Stimulated activated naive CD8-positive, alpha-beta T cell treated with anti-CD3 and anti-CD28 coated beads, Interleukin-15, amount 100 ng/mL, for 72 hours (primary cell): ENCODE data around the gene ZNF350.
"Not testable (repeated sequence)": the region's sequence is repeated elsewhere in the genome, so short reads cannot be mapped to it uniquely, and the experiment has no call there.

Source experiments
- ATAC-seq: fragments of 150-1000 bp; cut with Tn5 transposase; 2 replicates; pipeline ENCODE4 v1.10.0; 2021; ENCODE audit warnings: mild to moderate bottlenecking, moderate library complexity
- DNase-seq, 2 donors: peaks; one replicate each; pipeline ENCODE4 v3.0.0; 2021 to 2022
- H3K27ac Mint-ChIP-seq, 2 donors: one replicate each; pipeline ENCODE4 v1.8.0; 2022; ENCODE audit warnings: mild to moderate bottlenecking in 2 of 2, mixed read lengths in 2 of 2, moderate library complexity in 2 of 2
- H3K27me3 Mint-ChIP-seq: one replicate; pipeline ENCODE4 v1.8.0; 2022; ENCODE audit warnings: mixed read lengths
- H3K4me1 Mint-ChIP-seq: one replicate; pipeline ENCODE4 v1.8.0; 2022; ENCODE audit warnings: mild to moderate bottlenecking, mixed read lengths
- H3K4me3 Mint-ChIP-seq, 2 donors: one replicate each; pipeline ENCODE4 v1.8.0; 2022; ENCODE audit warnings: mild to moderate bottlenecking in 2 of 2, mixed read lengths in 2 of 2, moderate library complexity in 1 of 2
- H3K9me3 Mint-ChIP-seq, 2 donors: one replicate each; pipeline ENCODE4 v1.8.0; 2022; ENCODE audit warnings: mixed read lengths in 2 of 2

ZNF350 gene

GRCh38 chr19:51983361-51983760, 3.3 kb downstream of the ZNF350 start:
- Mint-ChIP-seq H3K27ac (no peak overlapping the region), H3K27me3 (no peaks in the 10 kb centered on the region), H3K9me3 (peaks cover 35 to 65% of the 10 kb centered on the region in 2 donors), H3K4me3 (no peak overlapping the region), H3K4me1 (peaks cover 5% of the 10 kb centered on the region)
- ATAC-seq (no peak), DNase-seq (no peak)

- not testable (repeated sequence) for H3K4me3 Mint-ChIP-seq, H3K27me3 Mint-ChIP-seq, H3K27ac Mint-ChIP-seq, ATAC-seq, H3K4me1 Mint-ChIP-seq, DNase-seq
- peaks cover 44 to 66% of the 10 kb centered on the region in 2 donors for H3K9me3 Mint-ChIP-seq
These were observed 5.7 kb downstream of the ZNF350 start for GRCh38 chr19:51980926-51981325.

- H3K4me3 Mint-ChIP-seq = no peak overlapping the region
- no peaks in the 10 kb centered on the region for H3K27me3 Mint-ChIP-seq
- DNase-seq (no peak), ATAC-seq (no peak)
- no peaks in the 10 kb centered on the region for H3K4me1 Mint-ChIP-seq
- peaks cover 44 to 68% of the 10 kb centered on the region in 2 donors for H3K9me3 Mint-ChIP-seq
- H3K27ac Mint-ChIP-seq = no peak overlapping the region
These were observed 6.4 kb downstream of the ZNF350 start for GRCh38 chr19:51980116-51980736.

- DNase-seq (no peak), ATAC-seq (no peak)
- H3K27ac Mint-ChIP-seq = no peak overlapping the region
- H3K27me3 Mint-ChIP-seq = no peaks in the 10 kb centered on the region
- H3K4me3 Mint-ChIP-seq = no peak overlapping the region
- H3K9me3 Mint-ChIP-seq = peaks cover 47 to 73% of the 10 kb centered on the region in 2 donors
- no peaks in the 10 kb centered on the region for H3K4me1 Mint-ChIP-seq
These were observed 7.8 kb downstream of the ZNF350 start for GRCh38 chr19:51978882-51979281.

GRCh38 chr19:51977346-51977745, 9.3 kb downstream of the ZNF350 start:
- Mint-ChIP-seq H3K27ac (no peak overlapping the region), H3K4me3 (no peak overlapping the region), H3K27me3 (no peaks in the 10 kb centered on the region), H3K4me1 (no peaks in the 10 kb centered on the region), H3K9me3 (peaks cover 47 to 68% of the 10 kb centered on the region in 2 donors)
- ATAC-seq (no peak), DNase-seq (no peak)

- peaks cover 50 to 69% of the 10 kb centered on the region in 2 donors for H3K9me3 Mint-ChIP-seq
These were observed 9.8 kb downstream of the ZNF350 start for GRCh38 chr19:51976852-51977251.

GRCh38 chr19:51975787-51976186, 10.9 kb downstream of the ZNF350 start:
- not testable (repeated sequence) for DNase-seq, H3K4me3 Mint-ChIP-seq, H3K27ac Mint-ChIP-seq, ATAC-seq, H3K4me1 Mint-ChIP-seq, H3K27me3 Mint-ChIP-seq
- H3K9me3 Mint-ChIP-seq = peaks cover 51 to 67% of the 10 kb centered on the region in 2 donors

More at GRCh38 chr19:51976852-51977251, 9.8 kb downstream of the ZNF350 start:
- DNase-seq (no peak), ATAC-seq (no peak)
- Mint-ChIP-seq H3K27ac (no peak overlapping the region), H3K4me1 (no peaks in the 10 kb centered on the region), H3K4me3 (no peak overlapping the region), H3K27me3 (no peaks in the 10 kb centered on the region)

- H3K4me3 Mint-ChIP-seq = no peak overlapping the region
- no peaks in the 10 kb centered on the region for H3K4me1 Mint-ChIP-seq
- peaks cover 44 to 64% of the 10 kb centered on the region in 2 donors for H3K9me3 Mint-ChIP-seq
- H3K27me3 Mint-ChIP-seq = no peaks in the 10 kb centered on the region
- ATAC-seq (no peak), DNase-seq (no peak)
- H3K27ac Mint-ChIP-seq = no peak overlapping the region
These were observed 15.0 kb downstream of the ZNF350 start for GRCh38 chr19:51971624-51972023.

- no peak overlapping the region for H3K4me3 Mint-ChIP-seq
- H3K4me1 Mint-ChIP-seq = no peaks in the 10 kb centered on the region
- H3K27ac Mint-ChIP-seq = no peak overlapping the region
- DNase-seq = no peak
- no peak for ATAC-seq
- no peaks in the 10 kb centered on the region for H3K27me3 Mint-ChIP-seq
- peaks cover 41 to 59% of the 10 kb centered on the region in 2 donors for H3K9me3 Mint-ChIP-seq
These were observed 15.9 kb downstream of the ZNF350 start for GRCh38 chr19:51970718-51971117.

- no peak for ATAC-seq
- H3K9me3 Mint-ChIP-seq = peaks cover 58 to 75% of the 10 kb centered on the region in 2 donors
These were observed 21.1 kb downstream of the ZNF350 start for GRCh38 chr19:51965583-51965982.

GRCh38 chr19:51960621-51961233, 25.9 kb downstream of the ZNF350 start:
- not testable (repeated sequence) for ATAC-seq, H3K4me3 Mint-ChIP-seq, H3K27ac Mint-ChIP-seq, H3K4me1 Mint-ChIP-seq, H3K27me3 Mint-ChIP-seq, DNase-seq
- peaks cover 72 to 83% of the 10 kb centered on the region in 2 donors for H3K9me3 Mint-ChIP-seq

More at GRCh38 chr19:51965583-51965982, 21.1 kb downstream of the ZNF350 start:
- Mint-ChIP-seq H3K27ac (no peak overlapping the region), H3K4me1 (no peaks in the 10 kb centered on the region), H3K4me3 (no peak overlapping the region), H3K27me3 (no peaks in the 10 kb centered on the region)
- no peak for DNase-seq

- ATAC-seq (no peak), DNase-seq (no peak)
- H3K4me1 Mint-ChIP-seq = no peaks in the 10 kb centered on the region
- no peak overlapping the region for H3K27ac Mint-ChIP-seq
- H3K9me3 Mint-ChIP-seq = peaks cover 65 to 77% of the 10 kb centered on the region in 2 donors
- H3K4me3 Mint-ChIP-seq = no peak overlapping the region
- H3K27me3 Mint-ChIP-seq = no peaks in the 10 kb centered on the region
These were observed 26.8 kb downstream of the ZNF350 start for GRCh38 chr19:51959791-51960190.

GRCh38 chr19:51957846-51958245, 28.8 kb downstream of the ZNF350 start:
- H3K9me3 Mint-ChIP-seq = peaks cover 59 to 64% of the 10 kb centered on the region in 2 donors
- H3K4me3 Mint-ChIP-seq, H3K27ac Mint-ChIP-seq, DNase-seq, ATAC-seq, H3K4me1 Mint-ChIP-seq, H3K27me3 Mint-ChIP-seq: not testable (repeated sequence)

GRCh38 chr19:51948975-51949374, 37.7 kb downstream of the ZNF350 start:
- H3K27ac Mint-ChIP-seq = no peak overlapping the region
- no peaks in the 10 kb centered on the region for H3K27me3 Mint-ChIP-seq
- DNase-seq (no peak), ATAC-seq (no peak)
- peaks cover 5% of the 10 kb centered on the region for H3K4me1 Mint-ChIP-seq
- peaks cover 57 to 65% of the 10 kb centered on the region in 2 donors for H3K9me3 Mint-ChIP-seq
- H3K4me3 Mint-ChIP-seq = peak overlapping the region in 1 of 2 donors; percentile 11

- H3K27ac Mint-ChIP-seq = no peak overlapping the region
- no peak for DNase-seq
- no peaks in the 10 kb centered on the region for H3K27me3 Mint-ChIP-seq
- no peak for ATAC-seq
- H3K4me1 Mint-ChIP-seq = peaks cover 5% of the 10 kb centered on the region
- H3K4me3 Mint-ChIP-seq = no peak overlapping the region
- peaks cover 71 to 73% of the 10 kb centered on the region in 2 donors for H3K9me3 Mint-ChIP-seq
These were observed 40.0 kb downstream of the ZNF350 start for GRCh38 chr19:51946602-51947001.

GRCh38 chr19:51944798-51945552, 41.7 kb downstream of the ZNF350 start:
- Mint-ChIP-seq H3K9me3 (peaks cover 64 to 75% of the 10 kb centered on the region in 2 donors), H3K4me1 (peaks cover 5% of the 10 kb centered on the region), H3K27ac (no peak overlapping the region), H3K27me3 (no peaks in the 10 kb centered on the region), H3K4me3 (no peak overlapping the region)
- ATAC-seq (no peak), DNase-seq (no peak)
